22Rv1 (cell line): ENCODE measurements around the gene GNL2.
"Not testable (repeated sequence)": the region's sequence is repeated elsewhere in the genome, so short reads cannot be mapped to it uniquely, and the experiment has no call there.

Experiments used
- H3K27ac ChIP-seq: fragments of 450-650 bp; 2 replicates; pipeline ENCODE4 v1.5.1; 2017
- ZFX ChIP-seq: fragments of 450-650 bp; IDR thresholded peaks from 2 replicates; pipeline ENCODE4 v1.6.1; 2017; ENCODE audit warnings: antibody characterized with exemption, borderline replicate concordance
- TF ChIP-seq, protein P1 (sequence below): fragments of 450-650 bp; IDR thresholded peaks from 2 replicates; pipeline ENCODE4 v1.5.1; 2017; ENCODE audit warnings: mild to moderate bottlenecking

Gene GNL2

DNA sequence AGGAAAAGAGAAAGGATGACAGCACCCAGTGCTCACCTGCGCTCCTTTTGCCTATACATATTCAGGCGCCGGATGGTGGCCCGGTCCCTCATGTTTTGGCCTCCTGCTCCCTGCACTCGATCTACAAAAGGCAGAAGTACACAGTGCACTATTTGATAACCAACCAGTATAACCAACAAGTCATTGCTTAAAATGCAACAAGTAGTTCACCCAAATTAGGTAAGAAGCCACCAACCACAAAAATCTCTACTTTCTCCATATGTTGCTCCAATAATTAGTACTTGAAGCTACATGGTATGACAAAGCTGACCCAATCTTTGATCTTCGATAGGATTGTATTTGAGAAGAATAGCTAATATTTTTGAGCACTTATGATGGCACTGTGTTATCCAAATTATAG lies 2.0 kb downstream of the GNL2 start:
- no peak overlapping the region for H3K27ac ChIP-seq
- TF ChIP-seq, protein P1, sequence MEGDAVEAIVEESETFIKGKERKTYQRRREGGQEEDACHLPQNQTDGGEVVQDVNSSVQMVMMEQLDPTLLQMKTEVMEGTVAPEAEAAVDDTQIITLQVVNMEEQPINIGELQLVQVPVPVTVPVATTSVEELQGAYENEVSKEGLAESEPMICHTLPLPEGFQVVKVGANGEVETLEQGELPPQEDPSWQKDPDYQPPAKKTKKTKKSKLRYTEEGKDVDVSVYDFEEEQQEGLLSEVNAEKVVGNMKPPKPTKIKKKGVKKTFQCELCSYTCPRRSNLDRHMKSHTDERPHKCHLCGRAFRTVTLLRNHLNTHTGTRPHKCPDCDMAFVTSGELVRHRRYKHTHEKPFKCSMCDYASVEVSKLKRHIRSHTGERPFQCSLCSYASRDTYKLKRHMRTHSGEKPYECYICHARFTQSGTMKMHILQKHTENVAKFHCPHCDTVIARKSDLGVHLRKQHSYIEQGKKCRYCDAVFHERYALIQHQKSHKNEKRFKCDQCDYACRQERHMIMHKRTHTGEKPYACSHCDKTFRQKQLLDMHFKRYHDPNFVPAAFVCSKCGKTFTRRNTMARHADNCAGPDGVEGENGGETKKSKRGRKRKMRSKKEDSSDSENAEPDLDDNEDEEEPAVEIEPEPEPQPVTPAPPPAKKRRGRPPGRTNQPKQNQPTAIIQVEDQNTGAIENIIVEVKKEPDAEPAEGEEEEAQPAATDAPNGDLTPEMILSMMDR = no peak
- no peak for TF ChIP-seq ZFX

DNA sequence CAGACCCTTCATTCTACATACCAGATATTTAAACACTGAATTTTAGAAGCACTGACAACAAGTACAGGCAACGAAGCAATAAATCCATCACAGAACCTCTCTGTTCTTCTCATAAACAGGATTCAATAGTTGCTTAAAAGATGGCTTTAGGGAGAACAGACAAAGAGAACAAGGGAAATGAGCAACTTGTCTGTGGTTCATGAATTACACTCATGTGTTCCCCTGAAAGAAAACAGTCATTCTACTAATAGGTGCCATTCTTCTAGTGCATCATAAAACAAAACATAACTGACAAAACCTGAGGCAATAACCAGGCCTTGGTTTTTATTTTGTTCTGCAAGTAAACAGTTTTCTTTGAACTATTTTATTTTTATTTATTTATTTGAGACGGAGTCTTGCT lies 6.8 kb downstream of the GNL2 start:
- TF ChIP-seq, protein P1 = no peak
- TF ChIP-seq ZFX = no peak
- no peak overlapping the region for H3K27ac ChIP-seq

DNA sequence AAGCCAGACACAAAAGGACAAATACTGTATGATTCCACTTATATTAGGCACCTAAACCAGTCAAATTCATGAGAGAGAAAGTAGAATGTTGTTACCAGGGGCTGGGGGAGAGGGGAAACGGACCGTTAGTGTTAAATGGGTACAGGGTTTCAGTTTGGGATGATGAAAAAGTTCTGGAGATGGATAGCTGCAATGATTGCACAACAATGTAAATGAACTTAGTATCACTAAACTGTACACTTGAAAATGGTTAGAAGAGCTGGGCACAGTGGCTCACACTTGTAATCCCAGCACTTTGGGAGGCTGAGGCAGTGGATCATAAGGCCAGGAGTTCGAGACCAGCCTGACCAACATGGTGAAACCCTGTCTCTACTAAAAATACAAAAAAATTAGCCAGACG lies 11.2 kb downstream of the GNL2 start:
- H3K27ac ChIP-seq = not testable (repeated sequence)

DNA sequence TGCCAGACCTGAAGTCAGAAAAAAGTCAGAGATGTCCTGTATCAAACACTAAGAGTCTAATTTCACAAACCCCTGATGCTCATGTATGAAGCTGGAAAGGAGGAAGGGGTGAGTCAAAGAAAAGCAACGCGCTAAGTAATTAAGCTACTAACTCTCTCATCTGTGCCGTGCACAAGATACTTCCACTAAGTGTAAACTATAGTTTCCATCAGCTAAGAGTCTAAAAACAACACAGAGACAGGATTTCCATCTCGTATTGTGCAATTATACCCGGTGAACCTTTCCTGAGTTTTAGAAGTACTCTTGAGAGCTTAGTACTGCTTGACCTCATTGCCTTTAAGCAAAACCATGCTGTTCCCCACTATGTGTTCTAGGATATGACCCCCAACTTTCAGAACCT lies 20.0 kb downstream of the GNL2 start:
- no peak overlapping the region for H3K27ac ChIP-seq
- no peak for TF ChIP-seq ZFX
- TF ChIP-seq, protein P1 = no peak

DNA sequence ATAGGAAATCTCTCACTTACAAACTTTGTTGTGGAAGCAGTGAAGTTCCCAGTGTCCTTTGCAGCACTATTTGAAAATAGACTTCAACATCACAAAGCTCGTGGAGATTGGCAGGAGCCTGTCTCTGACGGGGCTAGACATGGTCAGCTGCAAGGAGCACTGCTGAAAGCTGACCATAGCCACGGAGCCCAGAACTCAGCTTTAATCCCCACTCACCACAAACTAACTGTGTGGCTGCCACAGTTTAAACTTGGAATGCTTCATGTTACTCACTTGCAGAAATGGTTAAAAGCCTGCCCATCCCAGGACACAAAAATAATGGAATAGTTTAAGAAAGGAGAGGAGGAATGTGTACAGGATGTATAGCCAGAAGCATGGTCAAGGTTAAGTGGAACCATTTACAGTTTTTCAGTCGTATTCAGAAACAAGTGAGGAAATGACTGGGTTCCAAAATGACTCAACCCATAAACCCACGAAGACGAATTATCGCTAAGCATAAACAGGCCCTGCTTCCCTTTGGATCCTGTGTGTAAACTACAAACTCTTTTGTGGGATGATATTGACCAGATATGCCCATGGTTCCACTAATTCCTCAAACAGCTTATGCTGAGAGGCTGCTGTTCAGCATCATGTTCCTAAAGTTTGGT lies 20.8 kb downstream of the GNL2 start:
- no peak overlapping the region for H3K27ac ChIP-seq
- TF ChIP-seq, protein P1 = no peak
- TF ChIP-seq ZFX = no peak

DNA sequence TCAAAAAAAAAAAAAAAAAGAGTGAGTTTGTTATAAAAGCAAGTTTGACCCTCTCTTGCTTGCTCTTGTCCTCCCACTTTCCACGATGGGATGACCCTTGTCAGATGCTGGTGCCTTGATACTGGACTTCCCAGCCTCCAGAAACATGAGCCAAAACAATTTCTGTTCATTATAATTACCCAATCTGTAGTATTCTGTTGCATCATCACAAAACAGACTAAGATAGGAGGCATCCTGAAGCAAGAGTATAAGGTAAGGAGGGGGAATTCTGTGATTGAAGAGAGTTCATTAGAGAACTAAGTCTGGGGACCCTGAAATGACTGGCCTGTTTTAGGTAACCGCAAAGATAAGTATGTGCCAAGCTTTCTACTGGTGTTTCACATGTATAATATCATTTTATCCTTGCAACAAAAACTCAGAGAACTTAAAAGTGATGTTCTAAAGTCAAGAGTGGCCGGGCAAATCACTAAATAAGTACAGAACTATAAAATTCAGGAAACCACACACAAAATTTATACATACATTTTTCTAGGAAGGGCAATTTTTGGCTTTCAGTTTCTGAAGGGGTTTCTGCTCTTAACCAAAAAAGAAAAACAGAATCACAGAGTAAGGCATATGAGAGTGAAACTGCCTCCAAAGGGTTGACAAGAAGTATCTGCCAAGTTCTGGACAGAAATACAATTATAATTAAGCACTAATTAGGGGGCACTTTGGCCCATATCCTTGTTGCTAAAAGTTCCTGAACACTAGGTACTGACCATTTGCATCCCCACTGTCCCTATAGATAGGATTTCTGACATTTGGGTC lies 25.0 kb downstream of the GNL2 start:
- no peak overlapping the region for H3K27ac ChIP-seq
- TF ChIP-seq ZFX = no peak
- TF ChIP-seq, protein P1 = no peak

DNA sequence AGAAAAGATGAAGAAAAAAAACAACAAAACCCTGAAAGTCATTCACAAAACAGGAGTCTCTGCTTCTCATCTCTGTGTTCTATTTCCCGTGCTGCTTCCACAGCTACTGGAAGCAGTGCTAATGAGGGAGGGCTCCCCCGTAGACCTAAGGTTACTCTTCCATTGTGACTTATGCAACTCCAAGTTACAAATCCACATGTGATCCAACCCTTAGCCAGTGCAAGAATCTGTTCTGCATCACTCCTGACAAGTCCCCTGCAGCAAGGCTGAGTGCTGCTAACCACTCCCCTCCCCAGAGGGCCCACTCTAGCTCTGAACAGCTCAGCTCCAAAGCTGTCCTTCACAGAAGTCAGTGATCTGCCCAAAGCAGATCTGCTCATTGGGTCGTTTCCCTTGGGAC lies 28.7 kb downstream of the GNL2 start:
- H3K27ac ChIP-seq = no peak overlapping the region
- no peak for TF ChIP-seq ZFX

DNA sequence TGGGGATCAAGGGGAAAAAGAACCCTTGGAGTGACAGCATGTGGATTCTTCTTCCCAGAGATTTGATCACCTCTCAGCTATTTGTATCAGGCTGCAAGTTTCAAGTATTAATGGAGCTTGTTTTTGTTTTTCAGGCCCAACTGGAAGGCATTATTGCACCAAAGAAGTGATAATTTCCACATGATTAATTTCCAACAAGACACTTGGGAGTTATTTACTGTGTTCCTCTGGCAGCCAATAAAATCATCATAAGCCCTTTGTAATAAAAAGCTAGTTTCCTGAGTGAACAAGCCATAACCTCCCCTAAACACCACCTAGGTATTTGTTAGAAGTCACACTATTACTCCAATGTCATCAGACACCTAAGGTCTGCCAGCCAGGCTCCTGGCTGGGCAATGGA lies 30.8 kb downstream of the GNL2 start:
- TF ChIP-seq ZFX = no peak
- TF ChIP-seq, protein P1 = no peak

More for the DNA sequence above, 30.8 kb downstream of the GNL2 start:
- H3K27ac ChIP-seq = no peak overlapping the region
